Measurements from ENCODE around the gene HYI.
"Not testable (repeated sequence)": the region's sequence is repeated elsewhere in the genome, so short reads cannot be mapped to it uniquely, and the experiment has no call there.

HYI gene

GRCh38 chr1:43477716-43478115, 24.0 kb upstream of the HYI start:
- no peak for DNase-seq (ENCODE audit: extremely low read depth, insufficient read length)
- H3K27me3 ChIP-seq (replicated peaks; ENCODE audit: control insufficient read depth, insufficient read depth, low read length), result no peaks in the 10 kb centered on the region
- no peak for TF ChIP-seq CTCF (IDR thresholded peaks at IDR 0.05; ENCODE audit: insufficient read depth, low read length, poor library complexity, severe bottlenecking)
- no peaks in the 10 kb centered on the region for H3K36me3 ChIP-seq (ENCODE audit: control insufficient read depth, insufficient read depth, low read length)
- no peak overlapping the region for H3K4me3 ChIP-seq (replicated peaks; ENCODE audit: low read depth, low read length)

- not testable (repeated sequence) for H3K27me3 ChIP-seq (replicated peaks; ENCODE audit: control insufficient read depth, insufficient read depth, low read length); DNase-seq (ENCODE audit: extremely low read depth, insufficient read length); H3K4me3 ChIP-seq (replicated peaks; ENCODE audit: low read depth, low read length); H3K36me3 ChIP-seq (ENCODE audit: control insufficient read depth, insufficient read depth, low read length)
Observed at GRCh38 chr1:43475611-43476401, 22.1 kb upstream of the HYI start.

- no peak for DNase-seq (ENCODE audit: extremely low read depth, insufficient read length)
- no peaks in the 10 kb centered on the region for H3K36me3 ChIP-seq (ENCODE audit: control insufficient read depth, insufficient read depth, low read length)
- H3K4me3 ChIP-seq (replicated peaks; ENCODE audit: low read depth, low read length), result no peak overlapping the region
- TF ChIP-seq CTCF (IDR thresholded peaks at IDR 0.05; ENCODE audit: insufficient read depth, low read length, poor library complexity, severe bottlenecking), result no peak
- H3K27me3 ChIP-seq (replicated peaks; ENCODE audit: control insufficient read depth, insufficient read depth, low read length), result no peaks in the 10 kb centered on the region; the same call in 1 of the 2 replicates
Observed at GRCh38 chr1:43473463-43473862, 19.7 kb upstream of the HYI start.

GRCh38 chr1:43472463-43473151, 18.9 kb upstream of the HYI start:
- H3K4me3 ChIP-seq (replicated peaks; ENCODE audit: low read depth, low read length); H3K27me3 ChIP-seq (replicated peaks; ENCODE audit: control insufficient read depth, insufficient read depth, low read length); DNase-seq (ENCODE audit: extremely low read depth, insufficient read length); H3K36me3 ChIP-seq (ENCODE audit: control insufficient read depth, insufficient read depth, low read length): not testable (repeated sequence)

GRCh38 chr1:43472087-43472462, 18.3 kb upstream of the HYI start:
- no peak for TF ChIP-seq CTCF (IDR thresholded peaks at IDR 0.05; ENCODE audit: insufficient read depth, low read length, poor library complexity, severe bottlenecking)

GRCh38 chr1:43469932-43470331, 16.2 kb upstream of the HYI start:
- H3K4me3 ChIP-seq (replicated peaks; ENCODE audit: low read depth, low read length), result no peak overlapping the region
- no peaks in the 10 kb centered on the region for H3K36me3 ChIP-seq (ENCODE audit: control insufficient read depth, insufficient read depth, low read length)
- no peak for TF ChIP-seq CTCF (IDR thresholded peaks at IDR 0.05; ENCODE audit: insufficient read depth, low read length, poor library complexity, severe bottlenecking)
- no peaks in the 10 kb centered on the region; the same call in 1 of the 2 replicates for H3K27me3 ChIP-seq (replicated peaks; ENCODE audit: control insufficient read depth, insufficient read depth, low read length)
- no peak for DNase-seq (ENCODE audit: extremely low read depth, insufficient read length)

More at GRCh38 chr1:43472087-43472462, 18.3 kb upstream of the HYI start:
- Histone ChIP-seq H3K27me3 (replicated peaks; ENCODE audit: control insufficient read depth, insufficient read depth, low read length) (no peaks in the 10 kb centered on the region; the same call in 1 of the 2 replicates), H3K36me3 (ENCODE audit: control insufficient read depth, insufficient read depth, low read length) (no peaks in the 10 kb centered on the region), H3K4me3 (replicated peaks; ENCODE audit: low read depth, low read length) (no peak overlapping the region)
- DNase-seq (ENCODE audit: extremely low read depth, insufficient read length), result no peak

Measured in GM06990 (cell line).